ENCODE data around the gene CEP112. TPM values are rescaled to one million over a fixed set of nuclear protein-coding genes. Genes with fewer than 3 reads are reported as not detected.

Gene CEP112
- polyA plus RNA-seq, 1 experiment: 5.7 TPM

- no peaks in the 10 kb centered on the region for H3K9me3 ChIP-seq (ENCODE audit: control insufficient read depth, insufficient read depth, low read length)
- no peak for TF ChIP-seq CTCF (IDR thresholded peaks at IDR 0.05; ENCODE audit: low read depth, low read length)
- ChIA-PET CTCF (no interaction called here), POLR2A (no interaction called here)
- H3K4me3 ChIP-seq (ENCODE audit: low read depth, low read length): no peak overlapping the region
- no peak overlapping the region for H3K27ac ChIP-seq (ENCODE audit: low read depth, low read length)
- H3K27me3 ChIP-seq (ENCODE audit: control insufficient read depth, insufficient read depth, low read length): no peaks in the 10 kb centered on the region
- no peak for DNase-seq (ENCODE audit: low read depth, low spot score)
Observed at GRCh38 chr17:65762973-65763372, 429.0 kb downstream of the CEP112 start.

DNA sequence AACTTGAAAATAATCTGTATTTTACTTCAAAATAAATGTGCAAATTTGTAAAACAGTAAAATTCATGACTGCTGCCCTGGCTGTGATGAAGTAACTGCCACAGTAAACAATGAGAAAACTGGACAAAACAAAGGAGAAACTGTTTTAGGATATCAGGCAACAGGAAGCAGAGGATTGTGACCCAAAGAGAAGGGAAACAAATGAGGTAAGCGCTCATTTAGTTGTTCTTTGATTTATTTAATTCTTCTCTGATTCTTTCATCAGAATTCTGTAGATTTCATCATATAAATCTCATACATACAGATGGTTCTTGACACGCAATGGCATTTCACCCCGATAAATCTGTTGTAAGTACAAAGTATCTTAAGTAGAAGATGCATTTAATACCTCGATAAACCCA lies 432.4 kb downstream of the CEP112 start:
- no peak overlapping the region for H3K27ac ChIP-seq (ENCODE audit: low read depth, low read length)
- ChIA-PET POLR2A (no interaction called here), CTCF (no interaction called here)
- no peaks in the 10 kb centered on the region for H3K9me3 ChIP-seq (ENCODE audit: control insufficient read depth, insufficient read depth, low read length)
- TF ChIP-seq CTCF (IDR thresholded peaks at IDR 0.05; ENCODE audit: low read depth, low read length): no peak
- H3K4me3 ChIP-seq (ENCODE audit: low read depth, low read length): no peak overlapping the region
- DNase-seq (ENCODE audit: low read depth, low spot score): no peak
- no peaks in the 10 kb centered on the region for H3K27me3 ChIP-seq (ENCODE audit: control insufficient read depth, insufficient read depth, low read length)

DNA sequence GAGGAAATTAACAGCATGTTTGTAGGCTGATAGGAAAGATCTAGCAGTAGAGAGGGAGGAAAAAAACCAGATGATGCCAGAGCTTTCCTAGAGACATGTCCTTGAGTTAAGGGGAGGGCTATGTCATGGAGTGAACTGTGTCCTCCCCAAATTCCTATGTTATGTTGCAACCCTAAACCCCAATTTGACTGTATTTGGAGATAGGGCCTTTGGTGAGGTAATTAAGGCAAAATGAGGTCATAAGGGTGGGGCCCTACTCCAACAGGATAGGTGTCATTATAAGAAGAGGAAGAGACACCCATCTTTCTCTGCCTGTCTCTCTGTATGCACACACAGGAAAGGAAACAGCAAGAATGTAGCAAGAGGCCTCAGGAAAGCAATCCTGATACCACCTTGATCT lies 435.2 kb downstream of the CEP112 start:
- TF ChIP-seq CTCF (IDR thresholded peaks at IDR 0.05; ENCODE audit: low read depth, low read length): no peak
- DNase-seq (ENCODE audit: low read depth, low spot score): no peak
- Histone ChIP-seq H3K4me3 (ENCODE audit: low read depth, low read length) (no peak overlapping the region), H3K9me3 (ENCODE audit: control insufficient read depth, insufficient read depth, low read length) (no peaks in the 10 kb centered on the region), H3K27ac (ENCODE audit: low read depth, low read length) (no peak overlapping the region), H3K27me3 (ENCODE audit: control insufficient read depth, insufficient read depth, low read length) (no peaks in the 10 kb centered on the region)
- ChIA-PET CTCF (no interaction called here), POLR2A (interaction anchor here (0.5 kb wide), 1 partner anchor 1763 kb away, joined by 3 read pairs; no protein-coding TSS in a partner anchor)

DNA sequence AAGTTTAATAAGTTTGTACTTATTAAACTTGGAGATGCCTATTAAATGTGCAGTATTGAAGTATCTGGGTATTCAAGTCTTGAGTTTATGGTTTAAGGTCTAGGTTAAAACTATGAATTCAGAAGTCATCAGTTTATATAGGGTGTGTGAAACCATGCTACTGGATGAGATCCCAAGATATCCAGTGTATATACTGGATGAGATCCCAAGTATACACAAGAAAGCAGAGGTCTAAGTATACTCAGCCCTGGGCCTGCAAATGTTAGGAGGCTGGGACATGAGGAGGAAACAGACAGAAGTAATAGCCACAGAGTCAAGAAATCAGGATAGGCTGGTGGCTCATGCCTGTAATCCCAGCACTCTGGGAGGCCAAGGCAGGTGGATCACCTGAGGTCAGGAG lies 436.1 kb downstream of the CEP112 start:
- CTCF ChIA-PET: no interaction called here
- Histone ChIP-seq H3K27ac (ENCODE audit: low read depth, low read length) (no peak overlapping the region), H3K27me3 (ENCODE audit: control insufficient read depth, insufficient read depth, low read length) (no peaks in the 10 kb centered on the region), H3K4me3 (ENCODE audit: low read depth, low read length) (no peak overlapping the region), H3K9me3 (ENCODE audit: control insufficient read depth, insufficient read depth, low read length) (no peaks in the 10 kb centered on the region)
- TF ChIP-seq CTCF (IDR thresholded peaks at IDR 0.05; ENCODE audit: low read depth, low read length): no peak
- POLR2A ChIA-PET: no interaction called here
- DNase-seq (ENCODE audit: low read depth, low spot score): no peak

- Histone ChIP-seq H3K27me3 (ENCODE audit: control insufficient read depth, insufficient read depth, low read length) (no peaks in the 10 kb centered on the region), H3K9me3 (ENCODE audit: control insufficient read depth, insufficient read depth, low read length) (no peaks in the 10 kb centered on the region), H3K4me3 (ENCODE audit: low read depth, low read length) (no peak overlapping the region), H3K27ac (ENCODE audit: low read depth, low read length) (no peak overlapping the region)
- POLR2A ChIA-PET: no interaction called here
- CTCF ChIA-PET: no interaction called here
- no peak for TF ChIP-seq CTCF (IDR thresholded peaks at IDR 0.05; ENCODE audit: low read depth, low read length)
- no peak for DNase-seq (ENCODE audit: low read depth, low spot score)
Observed at GRCh38 chr17:65754630-65755029, 437.3 kb downstream of the CEP112 start.

All from AG04450 (cell line).